Neural crest cell (in vitro differentiated cells): ENCODE data around the gene ATP5MC3. TPM values are rescaled to one million over a fixed set of nuclear protein-coding genes. Genes with fewer than 3 reads are reported as not detected.

Source experiments
- DNase-seq: peaks from one replicate; pipeline ENCODE4 v3.0.0; 2021; ENCODE audit warnings: low read depth, mixed read lengths, low spot score
- H3K27ac Mint-ChIP-seq: one replicate; pipeline ENCODE4 v1.8.0; 2021; ENCODE audit warnings: mild to moderate bottlenecking, mixed read lengths; ENCODE audit not compliant: unreplicated experiment
- H3K27me3 Mint-ChIP-seq: 2 replicates; pipeline ENCODE4 v1.8.0; 2021; ENCODE audit warnings: low read depth, mild to moderate bottlenecking, mixed read lengths
- H3K36me3 Mint-ChIP-seq: 2 replicates; pipeline ENCODE4 v1.8.0; 2021; ENCODE audit warnings: low read depth, mild to moderate bottlenecking, mixed read lengths
- H3K4me1 Mint-ChIP-seq: 2 replicates; pipeline ENCODE4 v1.8.0; 2021; ENCODE audit warnings: mixed read lengths
- H3K4me3 Mint-ChIP-seq: one replicate; pipeline ENCODE4 v1.8.0; 2021; ENCODE audit warnings: mild to moderate bottlenecking, mixed read lengths
- H3K9me3 Mint-ChIP-seq: 2 replicates; pipeline ENCODE4 v1.8.0; 2021; ENCODE audit warnings: mixed read lengths
- CTCF ChIP-seq: fragments of 200-600 bp; sonication (generic); conservative IDR thresholded peaks from 2 replicates; pipeline ENCODE4 v1.5.0; 2021; ENCODE audit warnings: antibody characterized with exemption, mild to moderate bottlenecking
- total RNA-seq: library from RNA; stranded (reverse); gene quantifications from 2 replicates; pipeline ENCODE4 v1.2.1, GENCODE V29; 2021

Gene ATP5MC3
- total RNA-seq, 1 donor from 2014 or later = 281 TPM

GRCh38 chr2:175143191-175143590 lies 38.3 kb downstream of the ATP5MC3 start:
- H3K36me3 Mint-ChIP-seq = peaks cover 14% of the 10 kb centered on the region
- no peak for TF ChIP-seq CTCF
- no peak for DNase-seq
- no peaks in the 10 kb centered on the region for H3K4me1 Mint-ChIP-seq
- H3K27me3 Mint-ChIP-seq = no peaks in the 10 kb centered on the region
- no peaks in the 10 kb centered on the region for H3K9me3 Mint-ChIP-seq
- H3K27ac Mint-ChIP-seq = no peak overlapping the region
- no peak overlapping the region for H3K4me3 Mint-ChIP-seq

- TF ChIP-seq CTCF = no peak
- peaks cover 16% of the 10 kb centered on the region for H3K36me3 Mint-ChIP-seq
- no peaks in the 10 kb centered on the region for H3K9me3 Mint-ChIP-seq
- H3K27ac Mint-ChIP-seq = no peak overlapping the region
- no peak overlapping the region for H3K4me3 Mint-ChIP-seq
- no peaks in the 10 kb centered on the region for H3K4me1 Mint-ChIP-seq
- no peaks in the 10 kb centered on the region for H3K27me3 Mint-ChIP-seq
- DNase-seq = no peak
Measured at GRCh38 chr2:175140332-175140731, 41.2 kb downstream of the ATP5MC3 start.

- H3K27me3 Mint-ChIP-seq = no peaks in the 10 kb centered on the region
- H3K36me3 Mint-ChIP-seq = peaks cover 18% of the 10 kb centered on the region
- TF ChIP-seq CTCF = no peak
Measured at GRCh38 chr2:175137793-175138192, 43.7 kb downstream of the ATP5MC3 start.

GRCh38 chr2:175136334-175137215 lies 44.9 kb downstream of the ATP5MC3 start:
- Mint-ChIP-seq H3K4me3 (no peak overlapping the region), H3K36me3 (peaks cover 14% of the 10 kb centered on the region), H3K4me1 (no peaks in the 10 kb centered on the region), H3K27me3 (no peaks in the 10 kb centered on the region), H3K27ac (no peak overlapping the region), H3K9me3 (no peaks in the 10 kb centered on the region)
- no peak for TF ChIP-seq CTCF
- no peak for DNase-seq

More at GRCh38 chr2:175137793-175138192, 43.7 kb downstream of the ATP5MC3 start:
- H3K9me3 Mint-ChIP-seq = no peaks in the 10 kb centered on the region
- no peak overlapping the region for H3K27ac Mint-ChIP-seq
- H3K4me1 Mint-ChIP-seq = no peaks in the 10 kb centered on the region
- H3K4me3 Mint-ChIP-seq = no peak overlapping the region
- DNase-seq = no peak

GRCh38 chr2:175135862-175136261 lies 45.6 kb downstream of the ATP5MC3 start:
- H3K4me1 Mint-ChIP-seq = peaks cover 4% of the 10 kb centered on the region
- peaks cover 17% of the 10 kb centered on the region for H3K36me3 Mint-ChIP-seq
- H3K27me3 Mint-ChIP-seq = no peaks in the 10 kb centered on the region
- H3K27ac Mint-ChIP-seq = no peak overlapping the region
- no peaks in the 10 kb centered on the region for H3K9me3 Mint-ChIP-seq
- H3K4me3 Mint-ChIP-seq = no peak overlapping the region
- DNase-seq = no peak
- no peak for TF ChIP-seq CTCF
